BLaER1 (cell line): ENCODE data around the gene NSD1.

Source experiments
- H3K27ac ChIP-seq: shearing (Covaris generic); formaldehyde crosslinking; 2 replicates; pipeline ENCODE4 v1.8.1; 2022
- H3K27me3 ChIP-seq: shearing (Covaris generic); formaldehyde crosslinking; 2 replicates; pipeline ENCODE4 v1.8.1; 2022
- H3K36me3 ChIP-seq: shearing (Covaris generic); formaldehyde crosslinking; 2 replicates; pipeline ENCODE4 v1.8.1; 2022
- H3K4me1 ChIP-seq: shearing (Covaris generic); formaldehyde crosslinking; 2 replicates; pipeline ENCODE4 v1.8.1; 2022
- H3K4me2 ChIP-seq: shearing (Covaris generic); formaldehyde crosslinking; 2 replicates; pipeline ENCODE4 v1.8.1; 2022
- H3K4me3 ChIP-seq: shearing (Covaris generic); formaldehyde crosslinking; 2 replicates; pipeline ENCODE4 v1.8.1; 2022
- H3K9ac ChIP-seq: shearing (Covaris generic); formaldehyde crosslinking; 2 replicates; pipeline ENCODE4 v1.8.1; 2022
- H3K9me3 ChIP-seq: shearing (Covaris generic); formaldehyde crosslinking; 2 replicates; pipeline ENCODE4 v1.8.1; 2022
- H4K20me1 ChIP-seq: shearing (Covaris generic); formaldehyde crosslinking; 2 replicates; pipeline ENCODE4 v1.8.1; 2022
- Cebpa-rat ChIP-seq: shearing (Covaris generic); IDR thresholded peaks from 2 replicates; pipeline ENCODE4 v1.8.1; 2022

NSD1 gene

GRCh38 chr5:177109810-177110209 is 23.8 kb upstream of the NSD1 start:
- H4K20me1 ChIP-seq, result no peaks in the 10 kb centered on the region
- H3K27ac ChIP-seq, result no peak overlapping the region
- TF ChIP-seq Cebpa-rat, result no peak
- no peaks in the 10 kb centered on the region for H3K9me3 ChIP-seq
- no peak overlapping the region for H3K4me3 ChIP-seq
- H3K4me1 ChIP-seq, result peaks cover 12% of the 10 kb centered on the region; the same call in 1 of the 2 replicates
- no peak overlapping the region for H3K9ac ChIP-seq
- no peaks in the 10 kb centered on the region for H3K27me3 ChIP-seq
- no peak overlapping the region for H3K4me2 ChIP-seq
- H3K36me3 ChIP-seq, result no peaks in the 10 kb centered on the region

- Histone ChIP-seq H4K20me1 (no peaks in the 10 kb centered on the region), H3K27ac (no peak overlapping the region), H3K4me1 (peaks cover 20% of the 10 kb centered on the region), H3K4me2 (no peak overlapping the region), H3K4me3 (no peak overlapping the region), H3K9me3 (0 out of 2 replicates have a peak, but pooled peaks cover under 1% of the 10 kb centered on the region), H3K27me3 (no peaks in the 10 kb centered on the region), H3K9ac (no peak overlapping the region), H3K36me3 (no peaks in the 10 kb centered on the region)
- no peak for TF ChIP-seq Cebpa-rat
Observed at GRCh38 chr5:177111720-177112394, 21.7 kb upstream of the NSD1 start.

- no peak overlapping the region for H3K9ac ChIP-seq
- no peaks in the 10 kb centered on the region for H4K20me1 ChIP-seq
- no peak overlapping the region for H3K4me2 ChIP-seq
- no peak overlapping the region for H3K4me3 ChIP-seq
- H3K27ac ChIP-seq, result no peak overlapping the region
- H3K9me3 ChIP-seq, result peaks cover 7% of the 10 kb centered on the region; the same call in 1 of the 2 replicates
- no peaks in the 10 kb centered on the region for H3K27me3 ChIP-seq
- no peak for TF ChIP-seq Cebpa-rat
- H3K36me3 ChIP-seq, result no peaks in the 10 kb centered on the region
- peaks cover 25% of the 10 kb centered on the region for H3K4me1 ChIP-seq
Observed at GRCh38 chr5:177112589-177113220, 20.9 kb upstream of the NSD1 start.

GRCh38 chr5:177113566-177114424 is 19.8 kb upstream of the NSD1 start:
- no peak overlapping the region; the same call in 1 of the 2 replicates for H3K27ac ChIP-seq
- H3K9me3 ChIP-seq, result peaks cover 7% of the 10 kb centered on the region; the same call in 1 of the 2 replicates
- H3K4me2 ChIP-seq, result no peak overlapping the region
- no peak for TF ChIP-seq Cebpa-rat
- no peaks in the 10 kb centered on the region for H4K20me1 ChIP-seq
- H3K9ac ChIP-seq, result no peak overlapping the region
- H3K4me1 ChIP-seq, result peaks cover 25% of the 10 kb centered on the region
- H3K27me3 ChIP-seq, result no peaks in the 10 kb centered on the region
- H3K36me3 ChIP-seq, result no peaks in the 10 kb centered on the region
- no peak overlapping the region for H3K4me3 ChIP-seq

- Histone ChIP-seq H3K4me3 (no peak overlapping the region), H3K4me2 (peak overlapping the region; percentile 53), H3K4me1 (peaks cover 25% of the 10 kb centered on the region), H3K27me3 (no peaks in the 10 kb centered on the region), H4K20me1 (no peaks in the 10 kb centered on the region), H3K36me3 (no peaks in the 10 kb centered on the region), H3K9ac (no peak overlapping the region), H3K27ac (no peak overlapping the region), H3K9me3 (peaks cover 7% of the 10 kb centered on the region; the same call in 1 of the 2 replicates)
- no peak for TF ChIP-seq Cebpa-rat
Observed at GRCh38 chr5:177116631-177117373, 16.8 kb upstream of the NSD1 start.

- H3K27me3 ChIP-seq, result no peaks in the 10 kb centered on the region
- H3K9ac ChIP-seq, result no peak overlapping the region
- H3K9me3 ChIP-seq, result peaks cover 7% of the 10 kb centered on the region
- peaks cover 25% of the 10 kb centered on the region for H3K4me1 ChIP-seq
- H3K27ac ChIP-seq, result no peak overlapping the region
- no peak overlapping the region for H3K4me2 ChIP-seq
- no peak for TF ChIP-seq Cebpa-rat
- no peaks in the 10 kb centered on the region for H3K36me3 ChIP-seq
- H4K20me1 ChIP-seq, result no peaks in the 10 kb centered on the region
- no peak overlapping the region for H3K4me3 ChIP-seq
Observed at GRCh38 chr5:177117441-177118045, 16.0 kb upstream of the NSD1 start.

GRCh38 chr5:177122566-177122965 is 11.0 kb upstream of the NSD1 start:
- Histone ChIP-seq H3K27ac (no peak overlapping the region), H3K9me3 (no peaks in the 10 kb centered on the region; the same call in 1 of the 2 replicates), H4K20me1 (no peaks in the 10 kb centered on the region), H3K4me2 (no peak overlapping the region), H3K27me3 (no peaks in the 10 kb centered on the region), H3K36me3 (no peaks in the 10 kb centered on the region), H3K4me3 (no peak overlapping the region), H3K4me1 (peaks cover 20% of the 10 kb centered on the region), H3K9ac (no peak overlapping the region)
- no peak for TF ChIP-seq Cebpa-rat

- Histone ChIP-seq H3K9ac (no peak overlapping the region; the same call in 1 of the 2 replicates), H3K27me3 (no peaks in the 10 kb centered on the region), H3K36me3 (no peaks in the 10 kb centered on the region), H4K20me1 (no peaks in the 10 kb centered on the region), H3K4me2 (peak overlapping the region; percentile 46), H3K4me1 (peaks cover 29% of the 10 kb centered on the region), H3K27ac (no peak overlapping the region), H3K9me3 (no peaks in the 10 kb centered on the region; the same call in 1 of the 2 replicates), H3K4me3 (no peak overlapping the region)
- no peak for TF ChIP-seq Cebpa-rat
Observed at GRCh38 chr5:177123789-177124485, 9.6 kb upstream of the NSD1 start.
